HG03571 (cell line): ENCODE data around the gene UBAC2.

Experiments used
- ATAC-seq: cut with Tn5 transposase; IDR thresholded peaks from one replicate; pipeline ENCODE4 v1.9.1; 2021; ENCODE audit not compliant: unreplicated experiment

UBAC2 gene

GRCh38 chr13:99353836-99354235, 153.2 kb downstream of the UBAC2 start:
- ATAC-seq, result no peak

GRCh38 chr13:99354371-99354951, 153.8 kb downstream of the UBAC2 start:
- ATAC-seq, result no peak

- no peak for ATAC-seq
Observed at GRCh38 chr13:99355267-99356011, 154.8 kb downstream of the UBAC2 start.

GRCh38 chr13:99356012-99356261, 155.3 kb downstream of the UBAC2 start:
- no peak for ATAC-seq

GRCh38 chr13:99356262-99357091, 155.8 kb downstream of the UBAC2 start:
- peak; percentile 61 for ATAC-seq

- ATAC-seq, result peak; percentile 7
Observed at GRCh38 chr13:99357131-99357596, 156.5 kb downstream of the UBAC2 start.

- ATAC-seq, result no peak
Observed at GRCh38 chr13:99357941-99358340, 157.3 kb downstream of the UBAC2 start.

GRCh38 chr13:99359528-99359927, 158.9 kb downstream of the UBAC2 start:
- no peak for ATAC-seq

- no peak for ATAC-seq
Observed at GRCh38 chr13:99360696-99361095, 160.0 kb downstream of the UBAC2 start.

- ATAC-seq, result no peak
Observed at GRCh38 chr13:99361197-99361596, 160.5 kb downstream of the UBAC2 start.

GRCh38 chr13:99362362-99362761, 161.7 kb downstream of the UBAC2 start:
- ATAC-seq, result no peak

- ATAC-seq, result no peak
Observed at GRCh38 chr13:99363391-99363790, 162.7 kb downstream of the UBAC2 start.

GRCh38 chr13:99363949-99364348, 163.3 kb downstream of the UBAC2 start:
- ATAC-seq, result peak; percentile 33

- ATAC-seq, result no peak
Observed at GRCh38 chr13:99366075-99366987, 165.7 kb downstream of the UBAC2 start.

- no peak for ATAC-seq
Observed at GRCh38 chr13:99367106-99367616, 166.5 kb downstream of the UBAC2 start.

- ATAC-seq, result no peak
Observed at GRCh38 chr13:99367663-99368448, 167.2 kb downstream of the UBAC2 start.

GRCh38 chr13:99370481-99371275, 170.0 kb downstream of the UBAC2 start:
- no peak for ATAC-seq

GRCh38 chr13:99371956-99372355, 171.3 kb downstream of the UBAC2 start:
- ATAC-seq, result no peak

- no peak for ATAC-seq
Observed at GRCh38 chr13:99373436-99373835, 172.8 kb downstream of the UBAC2 start.
